Breast epithelium (tissue), 3 donors: ENCODE measurements around the gene NQO2.

ENCODE experiments used
- POLR2A ChIP-seq: fragments of 450-650 bp; IDR thresholded peaks from one replicate; pipeline ENCODE4 v1.6.1; 2016; ENCODE audit warnings: antibody characterized with exemption, mild to moderate bottlenecking, moderate library complexity
- POLR2AphosphoS5 ChIP-seq, 3 donors: sonication (generic); formaldehyde crosslinking; IDR thresholded peaks; one replicate each; pipeline ENCODE4 v1.6.1; 2017; ENCODE audit warnings: antibody characterized with exemption in 3 of 3
- TF ChIP-seq, protein P1 (sequence below), 3 donors: fragments of 450-650 bp; IDR thresholded peaks; one replicate each; pipeline ENCODE4 v1.5.1; 2016 to 2017; ENCODE audit warnings: antibody characterized with exemption in 3 of 3, mild to moderate bottlenecking in 3 of 3, moderate library complexity in 3 of 3

DNA sequence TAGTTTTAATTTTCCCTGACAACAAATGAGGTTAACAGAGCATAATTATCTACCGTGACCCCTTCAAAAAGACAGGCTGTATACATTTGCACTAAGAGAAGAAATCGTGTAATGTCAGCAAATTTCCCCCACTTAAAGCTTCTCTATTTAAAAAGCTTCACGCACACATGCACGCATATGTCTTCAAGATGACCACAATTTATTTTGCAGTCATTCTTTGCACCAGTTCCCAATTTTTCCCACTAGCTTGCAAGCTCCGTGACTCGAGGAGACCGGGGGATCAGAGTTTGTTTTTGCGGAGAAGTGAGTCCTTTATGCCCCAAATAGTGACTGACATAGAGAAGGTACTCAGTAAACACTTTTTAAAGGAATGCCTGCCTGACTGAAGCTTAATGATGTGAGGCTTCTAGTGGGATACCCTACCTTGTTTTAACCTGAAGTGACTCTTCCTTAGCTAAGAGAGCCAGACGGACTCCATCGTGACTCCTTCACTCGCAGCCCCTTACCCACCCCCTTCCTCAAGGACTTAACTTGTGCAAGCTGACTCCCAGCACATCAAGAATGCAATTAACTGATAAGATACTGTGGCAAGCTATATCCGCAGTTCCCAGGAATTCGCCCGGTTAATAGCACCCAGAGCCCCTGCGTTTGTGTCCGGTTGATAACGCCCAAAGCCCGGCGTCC, 9.3 kb upstream of the NQO2 start:
- TF ChIP-seq POLR2A: no peak
- TF ChIP-seq, protein P1, sequence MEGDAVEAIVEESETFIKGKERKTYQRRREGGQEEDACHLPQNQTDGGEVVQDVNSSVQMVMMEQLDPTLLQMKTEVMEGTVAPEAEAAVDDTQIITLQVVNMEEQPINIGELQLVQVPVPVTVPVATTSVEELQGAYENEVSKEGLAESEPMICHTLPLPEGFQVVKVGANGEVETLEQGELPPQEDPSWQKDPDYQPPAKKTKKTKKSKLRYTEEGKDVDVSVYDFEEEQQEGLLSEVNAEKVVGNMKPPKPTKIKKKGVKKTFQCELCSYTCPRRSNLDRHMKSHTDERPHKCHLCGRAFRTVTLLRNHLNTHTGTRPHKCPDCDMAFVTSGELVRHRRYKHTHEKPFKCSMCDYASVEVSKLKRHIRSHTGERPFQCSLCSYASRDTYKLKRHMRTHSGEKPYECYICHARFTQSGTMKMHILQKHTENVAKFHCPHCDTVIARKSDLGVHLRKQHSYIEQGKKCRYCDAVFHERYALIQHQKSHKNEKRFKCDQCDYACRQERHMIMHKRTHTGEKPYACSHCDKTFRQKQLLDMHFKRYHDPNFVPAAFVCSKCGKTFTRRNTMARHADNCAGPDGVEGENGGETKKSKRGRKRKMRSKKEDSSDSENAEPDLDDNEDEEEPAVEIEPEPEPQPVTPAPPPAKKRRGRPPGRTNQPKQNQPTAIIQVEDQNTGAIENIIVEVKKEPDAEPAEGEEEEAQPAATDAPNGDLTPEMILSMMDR (IDR thresholded peaks at IDR 0.05): no peak
- TF ChIP-seq POLR2AphosphoS5 (IDR thresholded peaks at IDR 0.05): no peak
